ENCODE measurements around the gene PRKG2. TPM values are rescaled to one million over a fixed set of nuclear protein-coding genes. Genes with fewer than 3 reads are reported as not detected.

The PRKG2 gene
- total RNA-seq, 2 donors from 2014 or later: 0.99 to 2.9 TPM

DNA sequence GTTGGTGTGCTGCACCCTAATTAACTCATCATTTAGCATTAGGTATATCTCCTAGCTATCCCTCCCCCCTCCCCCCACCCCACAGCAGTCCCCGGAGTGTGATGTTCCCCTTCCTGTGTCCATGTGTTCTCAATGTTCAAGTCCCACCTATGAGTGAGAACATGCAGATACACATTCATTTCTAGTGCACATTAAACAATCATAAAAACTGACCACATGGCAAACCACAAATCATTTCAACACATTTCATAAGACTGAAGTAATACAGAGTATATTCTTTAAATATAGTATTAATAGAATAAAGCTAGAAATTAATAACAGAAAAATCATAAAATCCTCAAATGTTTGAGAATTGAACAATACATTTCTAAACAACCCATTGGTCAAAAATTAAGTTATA, 34.1 kb downstream of the PRKG2 start:
- WGBS, 2 donors: 29 to 44% methylated on average over 1 of the region's 1 CpG
- TF ChIP-seq POLR2A (IDR thresholded peaks at IDR 0.05): no peak
- TF ChIP-seq CTCF (IDR thresholded peaks at IDR 0.05): no peak

GRCh38 chr4:81179326-81179725, 35.7 kb downstream of the PRKG2 start:
- Histone ChIP-seq H3K27me3 (no peaks in the 10 kb centered on the region), H3K4me3 (no peak overlapping the region), H3K27ac (no peak overlapping the region), H3K9me3 (no peaks in the 10 kb centered on the region), H3K4me1 (no peaks in the 10 kb centered on the region), H3K36me3 (replicated peaks in 1 of 2; ENCODE audit: insufficient read depth in 1 of 2, low read depth in 2 of 2) (no peaks in the 10 kb centered on the region)
- no peak for ATAC-seq
- TF ChIP-seq CTCF (IDR thresholded peaks at IDR 0.05) (no peak), POLR2A (IDR thresholded peaks at IDR 0.05) (no peak)
- DNase-seq: no peak
- 62 to 82% methylated on average over 3 of the region's 3 CpGs for WGBS, 2 donors
- intact Hi-C loops (cut with DNase I): no loop called here

More for the DNA sequence above, 34.1 kb downstream of the PRKG2 start:
- Histone ChIP-seq H3K27ac (no peak overlapping the region), H3K36me3 (replicated peaks in 1 of 2; ENCODE audit: insufficient read depth in 1 of 2, low read depth in 2 of 2) (no peaks in the 10 kb centered on the region), H3K4me1 (no peaks in the 10 kb centered on the region), H3K9me3 (no peaks in the 10 kb centered on the region), H3K4me3 (no peak overlapping the region), H3K27me3 (no peaks in the 10 kb centered on the region)
- ATAC-seq: no peak
- intact Hi-C loops (cut with DNase I): no loop called here
- DNase-seq: no peak

DNA sequence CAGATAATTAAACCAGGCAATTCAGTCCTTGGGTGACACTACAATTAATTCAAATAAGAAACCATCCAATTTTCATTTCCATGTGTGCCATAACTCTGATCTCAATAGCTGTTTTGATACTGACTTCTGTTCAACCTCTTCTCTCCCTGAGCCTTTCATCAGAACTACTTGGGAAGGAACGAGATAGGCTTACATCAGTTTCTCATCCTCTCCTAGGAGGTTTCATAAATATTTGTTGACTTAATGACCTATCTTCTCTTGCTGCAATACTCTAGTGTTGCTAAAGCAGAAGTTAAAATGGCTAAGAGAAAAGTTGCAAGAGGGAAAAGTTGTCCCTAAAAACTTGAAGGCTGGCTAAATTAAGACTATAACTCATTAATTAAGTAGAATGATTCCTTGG, 41.8 kb downstream of the PRKG2 start:
- H3K4me1 ChIP-seq: no peaks in the 10 kb centered on the region
- ATAC-seq (no peak), DNase-seq (no peak)
- no peaks in the 10 kb centered on the region for H3K9me3 ChIP-seq
- no peak overlapping the region for H3K27ac ChIP-seq
- no peak overlapping the region for H3K4me3 ChIP-seq
- TF ChIP-seq CTCF (IDR thresholded peaks at IDR 0.05): no peak
- TF ChIP-seq POLR2A (IDR thresholded peaks at IDR 0.05): no peak
- no peaks in the 10 kb centered on the region for H3K36me3 ChIP-seq (replicated peaks in 1 of 2; ENCODE audit: insufficient read depth in 1 of 2, low read depth in 2 of 2)
- no peaks in the 10 kb centered on the region for H3K27me3 ChIP-seq
- 38 to 42% methylated on average over 1 of the region's 1 CpG for WGBS, 2 donors
- intact Hi-C loops (cut with DNase I): no loop called here

DNA sequence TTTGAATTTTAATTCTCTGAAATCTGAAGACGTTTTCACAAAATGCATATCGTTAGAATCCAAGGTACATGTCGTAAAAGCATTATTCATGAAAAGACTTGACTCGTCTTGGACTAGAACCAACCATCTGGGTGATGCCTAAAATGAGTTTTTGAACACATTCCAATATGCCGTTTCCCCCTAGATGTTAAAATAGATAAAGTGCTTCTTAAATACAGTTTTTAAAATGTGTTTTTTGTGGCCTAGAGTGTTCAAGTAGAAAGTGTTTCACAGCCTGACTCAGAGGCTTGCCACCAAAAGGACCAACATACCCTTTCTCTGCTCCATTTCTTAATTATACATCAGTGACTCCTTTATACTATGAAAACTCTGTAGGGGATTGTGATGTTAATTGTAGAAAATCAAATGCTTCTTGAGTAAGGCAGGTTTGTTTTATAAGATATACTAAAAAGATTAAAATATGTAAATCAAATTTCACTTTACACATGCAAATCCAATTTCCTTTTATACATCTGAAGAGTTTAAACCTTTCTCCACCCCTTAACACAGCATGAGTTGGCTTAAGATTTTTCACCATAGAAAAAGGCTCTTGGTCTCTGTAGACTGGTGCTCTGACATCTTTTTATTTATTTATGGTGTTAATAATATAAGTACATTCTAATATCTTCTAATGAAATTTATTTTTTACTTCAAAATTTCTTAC, 48.4 kb downstream of the PRKG2 start:
- Histone ChIP-seq H3K36me3 (replicated peaks in 1 of 2; ENCODE audit: insufficient read depth in 1 of 2, low read depth in 2 of 2) (no peaks in the 10 kb centered on the region), H3K4me1 (no peaks in the 10 kb centered on the region), H3K4me3 (no peak overlapping the region), H3K27ac (no peak overlapping the region), H3K27me3 (no peaks in the 10 kb centered on the region), H3K9me3 (no peaks in the 10 kb centered on the region)
- intact Hi-C loops (cut with DNase I): no loop called here
- DNase-seq (no peak), ATAC-seq (no peak)
- 23 to 26% methylated on average over 5 of the region's 5 CpGs for WGBS, 2 donors
- TF ChIP-seq POLR2A (IDR thresholded peaks at IDR 0.05) (no peak), CTCF (IDR thresholded peaks at IDR 0.05) (no peak)

GRCh38 chr4:81165861-81166430, 49.1 kb downstream of the PRKG2 start:
- H3K4me3 ChIP-seq: no peak overlapping the region
- intact Hi-C loops (cut with DNase I): no loop called here
- H3K9me3 ChIP-seq: no peaks in the 10 kb centered on the region
- H3K27ac ChIP-seq: no peak overlapping the region
- H3K36me3 ChIP-seq (replicated peaks in 1 of 2; ENCODE audit: insufficient read depth in 1 of 2, low read depth in 2 of 2): no peaks in the 10 kb centered on the region
- ATAC-seq: no peak
- WGBS, 2 donors: 0 to 13% methylated on average over 1 of the region's 1 CpG
- no peak for TF ChIP-seq POLR2A (IDR thresholded peaks at IDR 0.05)
- DNase-seq: no peak
- H3K27me3 ChIP-seq: no peaks in the 10 kb centered on the region
- no peaks in the 10 kb centered on the region for H3K4me1 ChIP-seq
